GM18505 (cell line): Measurements from ENCODE around the gene SPOUT1.
"Not testable (repeated sequence)": the region's sequence is repeated elsewhere in the genome, so short reads cannot be mapped to it uniquely, and the experiment has no call there.

Experiments used
- ATAC-seq: cut with Tn5 transposase; IDR thresholded peaks from one replicate; pipeline ENCODE4 v1.9.1; 2021; ENCODE audit not compliant: unreplicated experiment
- POLR2A ChIP-seq: IDR thresholded peaks from 4 replicates; pipeline ENCODE4 v1.6.1; 2011; ENCODE audit warnings: borderline replicate concordance; ENCODE audit not compliant: insufficient read depth, insufficient read length; ENCODE audit errors: extremely low read depth

Gene SPOUT1

DNA sequence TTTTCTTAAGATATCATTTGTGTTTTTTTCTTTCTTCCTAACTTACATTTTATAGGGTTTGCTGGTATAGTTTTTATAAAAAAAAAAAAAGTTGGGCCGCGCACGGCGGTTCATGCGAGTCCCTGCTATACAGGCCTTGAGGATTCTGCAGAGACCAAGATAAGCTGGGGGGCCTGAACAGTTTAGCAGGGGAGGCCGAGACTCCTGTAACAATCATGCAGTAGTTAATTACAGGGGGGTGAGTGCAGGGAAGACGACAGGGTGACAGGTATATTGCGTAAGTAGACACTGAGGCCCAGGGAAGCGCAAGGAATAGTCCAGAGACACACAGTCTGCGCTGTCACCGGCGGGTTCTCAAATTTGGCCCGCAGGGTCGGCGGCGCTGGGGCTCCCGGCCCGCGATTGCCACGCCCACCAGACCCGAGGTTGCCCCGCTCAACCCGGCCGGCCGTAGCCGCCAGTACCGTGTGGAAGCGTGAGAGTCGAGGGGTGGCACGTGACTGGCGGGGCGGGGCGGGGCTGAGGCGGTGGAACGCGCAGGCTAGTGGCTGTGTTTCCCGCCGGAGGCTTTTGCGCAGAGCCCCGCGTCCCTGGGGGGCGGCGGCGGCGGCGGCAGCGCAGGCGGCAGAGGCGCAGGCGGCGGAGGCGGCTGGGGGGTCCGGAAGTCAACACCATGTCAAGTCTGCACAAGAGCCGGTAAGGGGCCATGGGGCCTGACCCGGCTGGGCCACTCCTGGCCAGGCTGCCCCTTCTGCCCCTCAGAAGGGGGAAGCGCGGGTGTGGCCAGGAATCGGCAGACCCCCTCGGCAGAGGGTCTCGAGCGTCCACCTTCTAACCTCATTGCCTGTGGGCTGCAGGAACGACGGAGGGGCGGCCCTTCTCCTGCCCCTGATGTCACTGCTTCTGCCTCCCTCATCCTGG lies 42.7 kb downstream of the SPOUT1 start, which contains the start of gene TBC1D13:
Gene TBC1D13 (plus strand): TSS at position 573 of the 921 bp plus-strand sequence. CDS start 101 bp downstream, at position 674.
- TF ChIP-seq POLR2A, result peak; percentile 72
- ATAC-seq, result peak; percentile 84

DNA sequence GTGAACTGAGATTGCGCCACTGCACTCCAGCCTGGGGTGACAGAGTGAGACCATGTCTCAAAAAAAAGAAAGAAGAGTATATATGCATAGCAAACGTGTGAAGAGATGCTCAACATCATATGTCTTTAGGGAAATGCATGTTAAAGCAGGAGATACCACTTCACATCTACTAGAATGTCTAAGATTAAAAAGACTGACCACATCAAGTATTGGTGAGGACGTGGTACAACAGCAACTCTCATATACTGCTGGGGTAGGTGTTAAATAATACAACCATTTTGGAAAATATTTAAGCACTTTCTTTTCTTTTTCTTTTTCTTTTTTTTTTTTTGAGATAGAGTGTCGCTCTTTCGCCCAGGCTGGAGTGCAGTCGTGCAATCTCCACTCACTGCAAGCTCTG lies 44.2 kb downstream of the SPOUT1 start:
- no peak for ATAC-seq
- no peak for TF ChIP-seq POLR2A

DNA sequence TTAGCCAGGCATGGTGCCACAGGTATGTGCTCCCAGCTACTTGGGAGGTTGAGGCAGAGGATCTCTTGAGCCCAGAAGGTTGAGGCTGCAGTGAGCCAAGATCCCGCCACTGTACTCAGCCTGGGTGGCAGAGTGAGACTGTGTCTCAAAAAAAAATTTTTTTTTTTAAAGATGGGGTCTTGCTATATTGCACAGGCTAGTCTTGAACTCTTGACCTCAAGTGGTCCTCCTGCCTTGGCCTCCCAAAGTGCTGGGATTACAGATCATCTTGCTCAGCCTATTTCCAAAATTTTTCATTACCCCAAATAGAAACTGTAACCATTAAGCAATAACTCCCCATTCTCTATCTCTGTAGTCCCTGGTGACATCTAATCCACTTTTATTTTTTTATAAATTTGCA lies 46.9 kb downstream of the SPOUT1 start:
- no peak for ATAC-seq
- TF ChIP-seq POLR2A, result no peak

GRCh38 chr9:128781187-128782070 lies 48.2 kb downstream of the SPOUT1 start:
- ATAC-seq, result no peak
- TF ChIP-seq POLR2A, result no peak

GRCh38 chr9:128780093-128780492 lies 49.5 kb downstream of the SPOUT1 start:
- not testable (repeated sequence) for ATAC-seq

DNA sequence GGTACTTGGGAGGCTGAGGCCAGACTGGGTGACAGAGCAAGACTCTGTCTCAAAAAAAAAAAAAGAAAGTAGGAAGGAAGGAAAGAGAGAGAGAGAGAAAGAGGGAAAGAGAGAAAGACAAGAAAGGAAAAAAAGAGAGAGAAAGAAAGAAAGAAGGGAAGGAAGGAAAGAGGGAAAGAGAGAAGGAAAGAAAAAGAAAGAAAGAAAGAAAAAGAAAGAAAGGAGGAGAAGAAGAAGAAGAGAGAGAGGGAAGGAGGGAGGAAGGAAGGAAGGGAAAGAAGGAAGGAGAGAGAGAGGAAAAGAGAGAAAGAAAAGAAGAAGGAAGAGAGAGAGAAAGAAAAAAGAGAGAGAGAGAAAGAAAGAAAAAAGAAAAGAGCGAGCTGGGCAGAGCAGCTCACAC lies 54.8 kb downstream of the SPOUT1 start:
- ATAC-seq, result no peak
- no peak for TF ChIP-seq POLR2A

GRCh38 chr9:128773049-128773448 lies 56.5 kb downstream of the SPOUT1 start:
- ATAC-seq, result no peak
- TF ChIP-seq POLR2A, result no peak

DNA sequence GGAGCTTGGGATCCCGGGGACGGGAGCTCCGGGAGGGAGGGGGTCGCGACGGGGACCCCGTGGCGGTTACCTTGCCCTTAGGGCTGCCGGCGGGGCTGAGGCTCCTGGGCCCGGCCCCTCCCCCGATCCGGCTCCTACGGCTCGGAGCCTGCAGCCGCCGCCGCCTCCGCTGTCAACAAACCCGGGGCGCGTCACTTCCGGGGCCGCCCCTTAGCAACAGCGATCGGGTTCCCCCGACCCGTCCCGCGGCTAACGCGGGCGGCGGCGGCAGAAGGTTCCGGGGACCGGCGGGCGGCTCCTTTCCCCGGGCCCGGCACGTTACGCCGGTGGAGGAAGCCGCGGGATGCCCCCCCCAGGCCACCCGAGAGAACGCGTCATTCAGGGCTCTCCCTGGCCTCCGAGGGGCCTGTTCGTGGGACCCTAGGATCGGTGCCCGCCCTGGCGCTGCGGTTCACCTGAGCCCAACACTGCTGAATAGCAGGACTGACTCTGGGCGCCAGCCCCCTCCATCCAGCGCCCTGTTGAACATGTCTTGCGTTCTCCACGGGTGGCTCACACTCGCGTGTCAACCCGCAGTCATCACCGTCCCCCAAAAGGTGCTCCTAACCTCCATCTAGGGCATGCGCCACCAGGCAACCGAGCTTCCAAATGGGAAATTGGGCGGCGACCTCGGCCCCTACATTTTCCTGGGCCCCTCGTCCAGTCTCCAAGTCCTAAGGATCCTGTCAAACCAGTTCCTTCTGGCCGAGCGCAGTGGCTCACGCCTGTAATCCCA lies 57.7 kb downstream of the SPOUT1 start, which contains the start of gene ZER1:
Gene ZER1 (minus strand): TSS at position 183 of the 775 bp plus-strand sequence. CDS start 16,362 bp downstream, outside the sequence.
- ATAC-seq, result peak; percentile 88
- peak; percentile 75 for TF ChIP-seq POLR2A

DNA sequence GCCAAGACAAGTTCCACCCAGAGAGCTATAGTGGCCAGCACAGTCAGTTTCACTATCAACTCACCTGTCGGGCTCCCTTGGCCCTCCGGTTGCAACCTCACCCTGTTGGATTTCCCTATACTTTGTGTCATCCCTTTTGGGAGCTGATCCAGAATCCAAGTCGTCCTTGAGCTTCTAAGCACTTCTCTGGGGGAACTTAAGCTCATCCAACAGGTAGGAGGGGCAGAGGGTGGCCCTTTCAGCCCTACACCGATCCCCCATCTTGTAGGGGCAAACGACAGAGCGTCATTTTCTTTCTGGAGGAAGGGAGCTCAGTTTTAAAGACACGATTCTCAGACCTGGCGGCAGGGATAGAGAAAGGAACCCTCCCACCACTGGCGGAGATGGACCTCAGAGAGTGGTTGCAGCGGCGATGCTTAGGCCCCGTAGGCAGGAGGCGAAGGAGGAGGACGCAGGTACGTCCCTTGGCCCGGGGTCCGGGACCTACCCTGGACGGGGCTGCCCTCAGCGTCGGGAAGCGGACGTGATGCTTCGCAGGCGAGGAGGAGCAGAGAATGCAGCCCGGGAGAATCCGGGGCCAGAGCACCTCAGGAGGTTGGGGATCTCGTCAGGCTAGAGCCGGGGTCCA lies 58.4 kb downstream of the SPOUT1 start:
- TF ChIP-seq POLR2A, result no peak
- ATAC-seq, result peak; percentile 13

DNA sequence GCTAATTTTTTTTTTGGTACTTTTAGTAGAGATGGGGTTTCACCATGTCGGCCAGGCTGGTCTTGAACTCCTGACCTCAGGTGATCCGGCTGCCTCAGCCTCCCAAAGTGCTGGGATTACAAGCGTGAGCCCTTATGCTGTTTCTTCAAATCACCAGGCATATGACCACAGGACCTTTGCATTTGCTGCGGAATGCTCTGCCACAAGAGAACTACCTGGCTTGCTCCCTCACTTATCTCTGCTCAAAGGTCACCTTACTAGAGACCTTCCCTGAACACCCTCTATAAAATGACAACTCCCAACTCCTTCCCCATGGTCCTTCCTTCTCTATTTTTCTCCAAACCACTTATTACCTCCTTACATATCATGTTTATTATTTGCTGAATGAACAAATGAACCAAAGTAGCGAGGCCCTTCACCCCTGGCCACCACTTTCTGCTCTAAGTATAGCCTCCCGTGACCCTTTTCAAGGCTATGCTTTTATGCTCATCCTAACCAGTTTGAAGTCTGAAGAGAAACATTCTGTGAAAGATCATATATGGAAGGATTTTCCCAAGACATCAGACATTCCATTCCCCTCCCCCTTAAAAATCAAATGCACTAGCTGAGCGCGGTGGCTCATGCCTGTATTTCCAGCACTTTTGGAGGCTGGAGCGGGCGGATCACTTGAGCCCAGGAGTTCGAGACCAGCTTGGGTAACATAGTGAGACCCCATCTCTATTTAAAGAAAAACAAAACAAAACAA lies 59.1 kb downstream of the SPOUT1 start:
- ATAC-seq, result no peak
- no peak for TF ChIP-seq POLR2A
